ENCODE data around the gene SUOX. TPM values are rescaled to one million over a fixed set of nuclear protein-coding genes. Genes with fewer than 3 reads are reported as not detected.

Gene SUOX
- total and polyA plus RNA-seq, 10 donors = 6.0 to 29.1 (median 16.6) TPM

GRCh38 chr12:55969356-55969755 is 27.7 kb upstream of the SUOX start:
- WGBS, 5 donors = 79 to 89% (median 83%) methylated on average over 4 of the region's 4 CpGs
- intact Hi-C loops (cut with DNase I; ENCODE audit: low total_unique reads) = no loop called here
- Histone ChIP-seq H3K4me3 (no peak overlapping the region), H3K4me1 (peaks cover 12 to 54% (median 37%) of the 10 kb centered on the region in 6 donors), H3K27ac (no peak overlapping the region), H3K27me3 (replicated peaks in 1 of 7) (no peaks in the 10 kb centered on the region), H3K36me3 (peaks cover 0 to 37% (median 2%) of the 10 kb centered on the region in 6 donors), H3K9me3 (no peaks in the 10 kb centered on the region)
- TF ChIP-seq CTCF (IDR thresholded peaks at IDR 0.05 in 8 of 11, conservative IDR thresholded peaks at IDR 0.05 in 3 of 11) (no peak), POLR2AphosphoS5 (IDR thresholded peaks at IDR 0.05) (no peak), POLR2A (IDR thresholded peaks at IDR 0.05) (no peak)
- no peak for DNase-seq

GRCh38 chr12:55970775-55971174 is 26.3 kb upstream of the SUOX start:
- no peak overlapping the region for H3K27ac ChIP-seq
- intact Hi-C loops (cut with DNase I; ENCODE audit: low total_unique reads) = no loop called here
- peaks cover 0 to 38% (median 2%) of the 10 kb centered on the region in 6 donors for H3K36me3 ChIP-seq
- DNase-seq = no peak
- no peaks in the 10 kb centered on the region for H3K9me3 ChIP-seq
- peaks cover 24 to 65% (median 49%) of the 10 kb centered on the region in 6 donors for H3K4me1 ChIP-seq
- H3K27me3 ChIP-seq (replicated peaks in 1 of 7) = no peaks in the 10 kb centered on the region
- TF ChIP-seq POLR2A (IDR thresholded peaks at IDR 0.05) = no peak
- no peak for TF ChIP-seq CTCF (IDR thresholded peaks at IDR 0.05 in 8 of 11, conservative IDR thresholded peaks at IDR 0.05 in 3 of 11)
- no peak for TF ChIP-seq POLR2AphosphoS5 (IDR thresholded peaks at IDR 0.05)
- no peak overlapping the region for H3K4me3 ChIP-seq
- WGBS, 5 donors = 78 to 92% (median 82%) methylated on average over 7 of the region's 7 CpGs

GRCh38 chr12:55972042-55972441 is 25.0 kb upstream of the SUOX start:
- Histone ChIP-seq H3K27me3 (replicated peaks in 1 of 7) (no peaks in the 10 kb centered on the region), H3K4me1 (peaks cover 29 to 67% (median 53%) of the 10 kb centered on the region in 6 donors), H3K27ac (peak overlapping the region in 7 of 8 donors; percentile 89 to 97 (median 94)), H3K36me3 (peaks cover 0 to 51% (median 2%) of the 10 kb centered on the region in 6 donors), H3K4me3 (no peak overlapping the region), H3K9me3 (no peaks in the 10 kb centered on the region)
- DNase-seq = no peak
- no peak for TF ChIP-seq CTCF (IDR thresholded peaks at IDR 0.05 in 8 of 11, conservative IDR thresholded peaks at IDR 0.05 in 3 of 11)
- no peak for TF ChIP-seq POLR2AphosphoS5 (IDR thresholded peaks at IDR 0.05)
- intact Hi-C loops (cut with DNase I; ENCODE audit: low total_unique reads) = no loop called here
- 70 to 82% (median 78%) methylated on average over 3 of the region's 3 CpGs for WGBS, 5 donors

- no peak for DNase-seq
- Histone ChIP-seq H3K9me3 (no peaks in the 10 kb centered on the region), H3K4me3 (peak overlapping the region in 7 of 8 donors; percentile 42 to 94 (median 75)), H3K4me1 (peaks cover 25 to 67% (median 53%) of the 10 kb centered on the region in 6 donors), H3K36me3 (peaks cover 0 to 54% (median 2%) of the 10 kb centered on the region in 6 donors), H3K27me3 (replicated peaks in 1 of 7) (no peaks in the 10 kb centered on the region), H3K27ac (peak overlapping the region; percentile 71 to 97 (median 94))
- 18 to 45% (median 33%) methylated on average over 1 of the region's 1 CpG for WGBS, 5 donors
- intact Hi-C loops (cut with DNase I; ENCODE audit: low total_unique reads) = no loop called here
- TF ChIP-seq POLR2AphosphoS5 (IDR thresholded peaks at IDR 0.05) = no peak
Measured at GRCh38 chr12:55972456-55972855, 24.6 kb upstream of the SUOX start.
